ENCODE data around the gene CCL16.
"Not testable (repeated sequence)": the region's sequence is repeated elsewhere in the genome, so short reads cannot be mapped to it uniquely, and the experiment has no call there.

CCL16 gene

DNA sequence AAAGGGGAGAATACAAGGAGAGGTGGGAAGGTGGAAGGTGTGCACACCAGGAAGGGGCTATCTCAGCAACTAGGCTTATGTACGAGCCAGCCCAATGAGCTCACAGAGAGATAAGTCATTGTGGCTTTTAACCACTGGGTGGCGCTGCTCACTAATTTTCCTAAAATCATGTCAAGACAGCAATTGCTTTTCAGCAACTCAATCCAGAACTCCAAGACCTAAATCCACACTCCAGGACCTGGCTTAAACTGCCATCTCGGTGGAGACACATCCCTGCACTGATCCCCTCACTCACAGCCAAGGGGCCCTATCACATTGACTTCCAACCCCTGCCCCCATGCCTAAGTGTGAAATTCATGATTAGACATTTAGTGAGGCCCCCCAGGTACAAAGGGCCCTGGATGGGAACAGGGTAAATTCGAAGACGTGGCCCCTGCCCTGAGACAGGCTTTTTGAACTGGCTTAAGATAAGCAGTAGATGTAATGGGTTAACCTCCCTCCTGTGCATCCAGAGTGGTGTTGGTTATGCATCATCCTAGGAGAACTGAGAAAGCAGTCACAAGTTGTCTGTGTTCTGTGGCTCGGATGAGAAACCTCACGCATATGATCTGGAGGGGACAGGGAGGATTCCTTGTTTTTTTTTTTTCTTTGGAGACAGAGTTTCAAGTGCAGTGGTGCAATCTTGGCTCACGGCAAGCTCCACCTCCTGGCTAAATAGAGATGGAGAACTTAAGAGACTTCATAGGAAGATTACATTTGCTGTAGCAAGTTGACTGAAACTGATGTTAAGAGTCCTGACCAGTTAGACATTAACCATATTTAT lies 11.5 kb downstream of the CCL16 start:
- no peak overlapping the region for H3K4me3 Mint-ChIP-seq
- DNase-seq (peak; percentile 62 to 63), ATAC-seq (peak; percentile 56)
- H3K9me3 Mint-ChIP-seq = no peaks in the 10 kb centered on the region
- H3K27ac Mint-ChIP-seq = no peak overlapping the region
- peaks cover 10% of the 10 kb centered on the region for H3K4me1 Mint-ChIP-seq
- no peaks in the 10 kb centered on the region for H3K27me3 Mint-ChIP-seq

- Mint-ChIP-seq H3K27ac (no peak overlapping the region), H3K4me1 (peaks cover 10% of the 10 kb centered on the region), H3K4me3 (no peak overlapping the region), H3K9me3 (no peaks in the 10 kb centered on the region), H3K27me3 (no peaks in the 10 kb centered on the region)
- DNase-seq (no peak), ATAC-seq (no peak)
Measured at GRCh38 chr17:35968520-35969054, 12.7 kb downstream of the CCL16 start.

DNA sequence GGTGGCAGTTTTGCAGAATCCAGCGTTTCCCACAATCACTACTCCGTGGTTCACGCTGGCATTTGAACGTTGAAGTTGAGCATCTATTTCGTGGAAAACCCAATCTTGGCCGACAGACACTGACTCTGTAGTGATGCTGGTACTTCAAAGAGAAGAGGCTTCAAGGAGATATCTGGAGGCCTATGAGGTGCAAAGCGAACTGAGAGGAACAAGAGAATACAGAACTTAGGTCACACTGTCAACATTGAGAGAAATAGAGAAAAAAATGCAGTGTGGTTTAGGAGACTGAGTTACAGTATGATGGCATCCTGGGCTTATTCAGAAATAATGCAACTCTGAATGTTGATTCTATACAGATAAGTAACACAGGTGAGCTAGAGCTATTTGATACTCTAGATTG lies 16.0 kb downstream of the CCL16 start:
- H3K4me3 Mint-ChIP-seq = no peak overlapping the region
- no peaks in the 10 kb centered on the region for H3K9me3 Mint-ChIP-seq
- H3K27ac Mint-ChIP-seq = no peak overlapping the region
- no peak for ATAC-seq
- no peaks in the 10 kb centered on the region for H3K27me3 Mint-ChIP-seq
- H3K4me1 Mint-ChIP-seq = peaks cover 10% of the 10 kb centered on the region
- DNase-seq = no peak

- H3K27me3 Mint-ChIP-seq = no peaks in the 10 kb centered on the region
- H3K9me3 Mint-ChIP-seq = no peaks in the 10 kb centered on the region
- no peak overlapping the region for H3K27ac Mint-ChIP-seq
- no peaks in the 10 kb centered on the region for H3K4me1 Mint-ChIP-seq
- DNase-seq (no peak), ATAC-seq (no peak)
- H3K4me3 Mint-ChIP-seq = no peak overlapping the region
Measured at GRCh38 chr17:35963663-35964062, 17.6 kb downstream of the CCL16 start.

DNA sequence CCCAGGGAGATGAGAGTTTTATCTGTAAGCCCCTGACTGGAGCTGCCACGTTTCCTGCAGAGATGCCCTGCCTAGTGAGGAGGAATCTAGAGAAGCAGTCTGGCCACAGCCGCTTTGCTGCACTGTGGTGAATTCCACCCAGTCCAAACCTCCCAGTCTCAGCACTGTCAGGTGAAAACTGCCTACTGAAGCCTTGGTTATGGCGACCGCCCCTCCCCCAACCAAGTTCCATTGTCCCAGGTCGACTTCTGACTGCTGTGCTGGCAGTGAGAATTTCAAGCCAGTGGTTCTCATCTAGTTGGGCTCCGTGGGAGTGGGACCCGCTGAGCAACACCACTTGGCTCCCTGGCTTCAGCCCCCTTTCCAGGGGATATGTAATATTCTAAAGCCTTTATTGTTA lies 27.6 kb downstream of the CCL16 start:
- peaks cover 11% of the 10 kb centered on the region for H3K27me3 Mint-ChIP-seq
- no peak for DNase-seq
- no peaks in the 10 kb centered on the region for H3K9me3 Mint-ChIP-seq
- no peak overlapping the region for H3K4me3 Mint-ChIP-seq
- no peak for ATAC-seq
- H3K27ac Mint-ChIP-seq = no peak overlapping the region
- H3K4me1 Mint-ChIP-seq = no peaks in the 10 kb centered on the region

DNA sequence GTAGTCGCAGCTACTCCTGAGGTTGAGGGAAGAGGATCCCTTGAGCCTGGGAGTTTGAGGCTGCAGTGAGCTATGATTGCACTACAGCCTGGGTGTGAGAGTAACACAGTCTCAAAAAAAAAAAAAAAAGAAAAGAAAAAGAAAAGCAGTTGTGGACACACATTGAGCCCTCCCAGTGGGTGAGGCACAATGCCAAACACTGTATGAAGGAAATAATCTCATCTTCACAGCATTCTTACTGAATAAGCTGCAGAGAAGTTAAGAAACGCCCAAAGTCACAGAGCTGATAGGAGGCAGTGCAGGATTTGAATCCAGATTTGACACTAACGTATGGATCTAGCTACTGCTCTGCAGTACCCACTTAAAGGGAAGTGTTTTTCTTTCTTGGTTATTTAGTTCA lies 31.9 kb downstream of the CCL16 start:
- H3K4me3 Mint-ChIP-seq = no peak overlapping the region
- H3K4me1 Mint-ChIP-seq = no peaks in the 10 kb centered on the region
- DNase-seq = no peak
- H3K27me3 Mint-ChIP-seq = no peaks in the 10 kb centered on the region
- no peak overlapping the region for H3K27ac Mint-ChIP-seq
- H3K9me3 Mint-ChIP-seq = no peaks in the 10 kb centered on the region
- no peak for ATAC-seq

DNA sequence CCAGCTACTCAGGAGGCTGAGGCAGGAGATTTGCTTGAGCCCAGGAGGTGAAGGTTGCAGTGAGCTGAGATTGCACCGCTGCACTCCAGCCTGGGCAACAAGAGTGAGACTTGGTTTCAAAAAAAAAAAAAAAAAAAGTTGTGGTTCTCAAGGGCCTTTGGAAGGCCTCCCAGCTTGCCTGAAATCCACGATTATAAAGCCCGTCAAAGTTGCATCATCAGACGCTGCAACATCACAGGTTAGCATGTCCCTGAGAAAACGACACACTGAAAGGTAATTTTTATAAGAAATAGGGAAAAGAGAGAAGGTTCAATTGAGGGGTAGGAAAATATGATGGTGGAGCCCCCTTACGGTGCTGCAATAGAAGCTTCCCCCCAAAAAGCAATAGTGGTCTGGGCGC lies 33.2 kb downstream of the CCL16 start:
- DNase-seq (no peak), ATAC-seq (no peak)
- H3K9me3 Mint-ChIP-seq = no peaks in the 10 kb centered on the region
- H3K27ac Mint-ChIP-seq = peak overlapping the region in 1 of 2 donors; percentile 27
- no peaks in the 10 kb centered on the region for H3K4me1 Mint-ChIP-seq
- no peak overlapping the region for H3K4me3 Mint-ChIP-seq
- H3K27me3 Mint-ChIP-seq = no peaks in the 10 kb centered on the region

GRCh38 chr17:35947156-35947585 lies 34.1 kb downstream of the CCL16 start:
- no peaks in the 10 kb centered on the region for H3K27me3 Mint-ChIP-seq
- ATAC-seq (peak; percentile 77), DNase-seq (peak; percentile 36 to 49)
- no peaks in the 10 kb centered on the region for H3K9me3 Mint-ChIP-seq
- H3K4me3 Mint-ChIP-seq = peak overlapping the region in 1 of 2 donors; percentile 26
- no peak overlapping the region for H3K27ac Mint-ChIP-seq
- H3K4me1 Mint-ChIP-seq = no peaks in the 10 kb centered on the region

- ATAC-seq = no peak
- no peaks in the 10 kb centered on the region for H3K4me1 Mint-ChIP-seq
- no peak for DNase-seq
- H3K4me3 Mint-ChIP-seq = no peak overlapping the region
- H3K27me3 Mint-ChIP-seq = no peaks in the 10 kb centered on the region
- no peaks in the 10 kb centered on the region for H3K9me3 Mint-ChIP-seq
- no peak overlapping the region for H3K27ac Mint-ChIP-seq
Measured at GRCh38 chr17:35944151-35944550, 37.1 kb downstream of the CCL16 start.

DNA sequence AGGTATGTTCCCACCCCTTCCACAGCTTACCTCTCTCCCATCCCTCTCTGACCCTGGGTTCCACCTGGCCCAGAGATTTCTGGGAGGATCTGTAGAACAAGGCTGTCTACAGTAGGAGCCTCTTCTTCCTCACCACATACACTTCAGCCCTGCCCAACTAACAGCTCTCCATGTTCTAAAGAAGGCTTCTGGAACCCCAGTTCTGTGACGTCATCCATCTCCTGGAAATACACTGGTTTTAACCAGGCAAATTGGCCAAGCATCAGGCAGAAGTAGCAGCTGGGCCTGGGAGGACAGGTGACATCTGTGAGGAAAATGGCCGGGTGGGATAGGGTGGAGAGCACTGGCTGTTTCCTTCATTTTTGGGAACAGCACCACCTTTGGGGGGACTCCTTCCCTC lies 37.8 kb downstream of the CCL16 start, which contains the start of gene LYZL6:
Gene LYZL6 (minus strand): TSS at position 177 of the 400 bp plus-strand sequence. CDS start 4,357 bp downstream, outside the sequence.
- no peak for DNase-seq
- no peak for ATAC-seq
- Mint-ChIP-seq H3K9me3 (no peaks in the 10 kb centered on the region), H3K4me3 (no peak within 1 kb of the TSS), H3K27ac (peak within 1 kb of the TSS in 1 of 2 donors; percentile 19), H3K4me1 (no peaks in the 10 kb centered on the region), H3K27me3 (no peaks in the 10 kb centered on the region)

GRCh38 chr17:35942588-35943186 lies 38.6 kb downstream of the CCL16 start:
- H3K9me3 Mint-ChIP-seq = no peaks in the 10 kb centered on the region
- no peak for ATAC-seq
- no peaks in the 10 kb centered on the region for H3K4me1 Mint-ChIP-seq
- DNase-seq = no peak
- H3K4me3 Mint-ChIP-seq = no peak overlapping the region
- H3K27ac Mint-ChIP-seq = peak overlapping the region in 1 of 2 donors; percentile 19
- no peaks in the 10 kb centered on the region for H3K27me3 Mint-ChIP-seq

GRCh38 chr17:35938492-35938891 lies 42.8 kb downstream of the CCL16 start:
- ATAC-seq, H3K27ac Mint-ChIP-seq, H3K9me3 Mint-ChIP-seq, DNase-seq, H3K27me3 Mint-ChIP-seq, H3K4me1 Mint-ChIP-seq, H3K4me3 Mint-ChIP-seq: not testable (repeated sequence)

GRCh38 chr17:35936063-35936462 lies 45.2 kb downstream of the CCL16 start:
- Mint-ChIP-seq H3K4me3 (no peak overlapping the region), H3K27me3 (no peaks in the 10 kb centered on the region), H3K9me3 (no peaks in the 10 kb centered on the region), H3K27ac (no peak overlapping the region), H3K4me1 (peaks cover 5% of the 10 kb centered on the region)
- DNase-seq = no peak
- no peak for ATAC-seq

GRCh38 chr17:35934760-35935159 lies 46.5 kb downstream of the CCL16 start:
- no peak for DNase-seq
- H3K27me3 Mint-ChIP-seq = no peaks in the 10 kb centered on the region
- no peak overlapping the region for H3K4me3 Mint-ChIP-seq

DNA sequence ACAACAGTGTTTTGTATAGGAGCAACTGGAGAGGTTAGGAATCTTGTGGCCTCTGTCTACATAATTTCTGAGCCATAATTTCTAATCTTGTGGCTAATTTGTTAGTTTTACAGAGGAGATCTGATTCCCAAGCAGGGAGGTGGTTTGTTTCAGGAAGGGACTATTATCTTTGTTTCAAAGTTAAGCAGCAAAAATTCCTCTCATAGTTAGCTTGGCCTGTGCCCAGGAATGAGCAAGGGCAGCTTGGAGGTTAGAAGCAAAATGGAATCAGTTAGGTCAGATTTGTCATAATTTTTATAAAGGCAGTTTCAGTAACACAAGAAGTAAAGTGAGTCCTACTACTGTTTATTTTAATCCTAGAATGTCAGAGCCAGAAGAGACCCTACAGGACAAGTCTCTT lies 48.7 kb downstream of the CCL16 start:
- ATAC-seq = no peak
- no peak overlapping the region for H3K4me3 Mint-ChIP-seq
- no peaks in the 10 kb centered on the region for H3K9me3 Mint-ChIP-seq
- no peak overlapping the region for H3K27ac Mint-ChIP-seq
- no peak for DNase-seq
- no peaks in the 10 kb centered on the region for H3K27me3 Mint-ChIP-seq
- H3K4me1 Mint-ChIP-seq = peaks cover 29% of the 10 kb centered on the region

More at GRCh38 chr17:35934760-35935159, 46.5 kb downstream of the CCL16 start:
- no peaks in the 10 kb centered on the region for H3K9me3 Mint-ChIP-seq
- peaks cover 18% of the 10 kb centered on the region for H3K4me1 Mint-ChIP-seq
- no peak for ATAC-seq
- H3K27ac Mint-ChIP-seq = no peak overlapping the region

DNA sequence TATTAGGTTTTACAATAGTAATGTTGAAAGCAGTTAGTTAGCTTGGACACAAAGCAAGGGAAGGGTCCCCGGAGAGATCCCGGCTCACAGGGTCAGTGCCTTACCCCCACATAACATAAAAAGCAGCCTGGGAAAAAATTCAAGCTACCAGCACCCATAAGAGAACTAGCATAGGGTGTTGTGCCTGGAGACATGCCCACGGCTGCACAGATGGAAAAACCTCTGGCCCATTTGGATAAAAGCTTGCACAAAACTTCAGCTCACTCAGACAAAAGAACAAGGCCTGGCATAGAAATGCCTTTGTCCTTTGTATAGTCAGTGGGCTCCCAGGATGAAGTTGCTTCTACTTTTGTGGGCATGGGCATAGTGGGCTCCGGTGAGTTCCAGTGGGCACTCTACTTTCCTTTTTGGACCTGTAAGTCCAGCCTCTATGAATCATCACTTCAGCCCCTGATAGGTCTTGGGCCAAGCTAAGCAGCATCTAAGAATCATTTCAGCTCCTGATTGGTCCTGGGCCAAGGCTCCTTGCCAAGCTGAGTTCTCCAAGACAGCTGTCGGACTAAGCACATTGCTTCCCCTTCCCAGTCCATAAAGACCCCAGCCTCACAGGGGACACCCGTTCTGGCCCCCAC lies 49.4 kb downstream of the CCL16 start:
- Mint-ChIP-seq H3K27me3 (no peaks in the 10 kb centered on the region), H3K27ac (no peak overlapping the region), H3K4me1 (peaks cover 30% of the 10 kb centered on the region), H3K4me3 (no peak overlapping the region), H3K9me3 (no peaks in the 10 kb centered on the region)
- DNase-seq = no peak
- ATAC-seq = no peak

Measured in stimulated activated naive CD8-positive, alpha-beta T cell treated with anti-CD3 and anti-CD28 coated beads, Interleukin-15, amount 100 ng/mL, for 72 hours (primary cell).